C4-2B (cell line): ENCODE measurements around the gene SNRNP70.

Experiments
- ZFX ChIP-seq: fragments of 450-650 bp; IDR thresholded peaks from 2 replicates; pipeline ENCODE4 v1.6.1; 2017
- TF ChIP-seq, protein P1 (sequence below): fragments of 450-650 bp; conservative IDR thresholded peaks from 2 replicates; pipeline ENCODE4 v1.5.1; 2017; ENCODE audit warnings: mild to moderate bottlenecking

DNA sequence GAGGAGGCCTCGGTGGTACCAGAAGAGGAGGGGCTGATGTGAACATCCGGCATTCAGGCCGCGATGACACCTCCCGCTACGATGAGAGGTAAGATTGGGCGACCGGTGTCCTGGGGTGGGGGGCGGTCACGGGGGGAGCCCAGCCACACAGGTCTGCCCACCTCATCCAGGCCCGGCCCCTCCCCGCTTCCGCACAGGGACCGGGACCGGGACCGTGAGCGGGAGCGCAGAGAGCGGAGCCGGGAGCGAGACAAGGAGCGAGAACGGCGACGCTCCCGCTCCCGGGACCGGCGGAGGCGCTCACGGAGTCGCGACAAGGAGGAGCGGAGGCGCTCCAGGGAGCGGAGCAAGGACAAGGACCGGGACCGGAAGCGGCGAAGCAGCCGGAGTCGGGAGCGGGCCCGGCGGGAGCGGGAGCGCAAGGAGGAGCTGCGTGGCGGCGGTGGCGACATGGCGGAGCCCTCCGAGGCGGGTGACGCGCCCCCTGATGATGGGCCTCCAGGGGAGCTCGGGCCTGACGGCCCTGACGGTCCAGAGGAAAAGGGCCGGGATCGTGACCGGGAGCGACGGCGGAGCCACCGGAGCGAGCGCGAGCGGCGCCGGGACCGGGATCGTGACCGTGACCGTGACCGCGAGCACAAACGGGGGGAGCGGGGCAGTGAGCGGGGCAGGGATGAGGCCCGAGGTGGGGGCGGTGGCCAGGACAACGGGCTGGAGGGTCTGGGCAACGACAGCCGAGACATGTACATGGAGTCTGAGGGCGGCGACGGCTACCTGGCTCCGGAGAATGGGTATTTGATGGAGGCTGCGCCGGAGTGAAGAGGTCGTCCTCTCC lies 22.6 kb downstream of the SNRNP70 start:
- TF ChIP-seq, protein P1, sequence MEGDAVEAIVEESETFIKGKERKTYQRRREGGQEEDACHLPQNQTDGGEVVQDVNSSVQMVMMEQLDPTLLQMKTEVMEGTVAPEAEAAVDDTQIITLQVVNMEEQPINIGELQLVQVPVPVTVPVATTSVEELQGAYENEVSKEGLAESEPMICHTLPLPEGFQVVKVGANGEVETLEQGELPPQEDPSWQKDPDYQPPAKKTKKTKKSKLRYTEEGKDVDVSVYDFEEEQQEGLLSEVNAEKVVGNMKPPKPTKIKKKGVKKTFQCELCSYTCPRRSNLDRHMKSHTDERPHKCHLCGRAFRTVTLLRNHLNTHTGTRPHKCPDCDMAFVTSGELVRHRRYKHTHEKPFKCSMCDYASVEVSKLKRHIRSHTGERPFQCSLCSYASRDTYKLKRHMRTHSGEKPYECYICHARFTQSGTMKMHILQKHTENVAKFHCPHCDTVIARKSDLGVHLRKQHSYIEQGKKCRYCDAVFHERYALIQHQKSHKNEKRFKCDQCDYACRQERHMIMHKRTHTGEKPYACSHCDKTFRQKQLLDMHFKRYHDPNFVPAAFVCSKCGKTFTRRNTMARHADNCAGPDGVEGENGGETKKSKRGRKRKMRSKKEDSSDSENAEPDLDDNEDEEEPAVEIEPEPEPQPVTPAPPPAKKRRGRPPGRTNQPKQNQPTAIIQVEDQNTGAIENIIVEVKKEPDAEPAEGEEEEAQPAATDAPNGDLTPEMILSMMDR, result no peak
- TF ChIP-seq ZFX, result no peak
